ENCODE results near the gene KCNA2.

Gene KCNA2

DNA sequence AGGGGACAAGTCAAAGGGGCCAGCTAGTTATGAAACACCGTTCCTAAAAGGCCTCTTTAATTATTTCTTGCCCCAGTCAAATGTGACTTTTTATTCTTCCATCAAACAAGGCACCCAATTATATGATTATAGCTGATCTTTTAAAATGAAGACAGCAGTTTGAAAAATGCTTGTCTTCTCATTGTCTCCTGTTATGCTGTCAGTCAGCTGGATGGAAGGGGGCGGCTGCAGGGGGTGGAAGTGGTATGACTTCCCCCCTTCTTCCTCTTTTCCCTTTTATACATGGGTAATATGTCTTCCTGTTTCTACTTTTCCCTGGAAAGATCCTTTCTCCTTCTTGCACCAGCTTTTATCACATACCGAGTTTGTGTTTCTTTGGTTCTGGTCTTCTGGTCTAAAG lies 61.4 kb downstream of the KCNA2 start:
- TF ChIP-seq, protein P1, sequence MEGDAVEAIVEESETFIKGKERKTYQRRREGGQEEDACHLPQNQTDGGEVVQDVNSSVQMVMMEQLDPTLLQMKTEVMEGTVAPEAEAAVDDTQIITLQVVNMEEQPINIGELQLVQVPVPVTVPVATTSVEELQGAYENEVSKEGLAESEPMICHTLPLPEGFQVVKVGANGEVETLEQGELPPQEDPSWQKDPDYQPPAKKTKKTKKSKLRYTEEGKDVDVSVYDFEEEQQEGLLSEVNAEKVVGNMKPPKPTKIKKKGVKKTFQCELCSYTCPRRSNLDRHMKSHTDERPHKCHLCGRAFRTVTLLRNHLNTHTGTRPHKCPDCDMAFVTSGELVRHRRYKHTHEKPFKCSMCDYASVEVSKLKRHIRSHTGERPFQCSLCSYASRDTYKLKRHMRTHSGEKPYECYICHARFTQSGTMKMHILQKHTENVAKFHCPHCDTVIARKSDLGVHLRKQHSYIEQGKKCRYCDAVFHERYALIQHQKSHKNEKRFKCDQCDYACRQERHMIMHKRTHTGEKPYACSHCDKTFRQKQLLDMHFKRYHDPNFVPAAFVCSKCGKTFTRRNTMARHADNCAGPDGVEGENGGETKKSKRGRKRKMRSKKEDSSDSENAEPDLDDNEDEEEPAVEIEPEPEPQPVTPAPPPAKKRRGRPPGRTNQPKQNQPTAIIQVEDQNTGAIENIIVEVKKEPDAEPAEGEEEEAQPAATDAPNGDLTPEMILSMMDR (conservative IDR thresholded peaks at IDR 0.05; ENCODE audit: low read depth, low read length): no peak
- H3K4me3 ChIP-seq (ENCODE audit: low read depth, low read length): no peak overlapping the region
- no peak for DNase-seq (ENCODE audit: low read depth)

Data from choroid plexus epithelial cell (primary cell).